ENCODE data around the gene MTFR1L. TPM values are rescaled to one million over a fixed set of nuclear protein-coding genes. Genes with fewer than 3 reads are reported as not detected.
A peak's percentile ranks its signal among the peaks of the same experiment; 100 is the strongest.

The MTFR1L gene
- total RNA-seq (2014; rRNA removed; shearing (Covaris generic)), result 36.8 and 38.8 TPM in 2 replicates

- 0 out of 2 replicates have a peak, but pooled peaks cover 2% of the 10 kb centered on the region for H3K27me3 ChIP-seq (ENCODE audit: control insufficient read depth, insufficient read depth, low read length)
- peak; percentile 99 for DNase-seq
- peak within 1 kb of the TSS; percentile 97 for H3K4me3 ChIP-seq (ENCODE audit: insufficient read depth, low read depth, low read length)
- no peaks in the 10 kb centered on the region for H3K36me3 ChIP-seq (replicated peaks; ENCODE audit: control insufficient read depth, insufficient read depth, low read length)
Measured at GRCh38 chr1:25819491-25820246, at the start of gene MTFR1L. TSS of gene MTFR1L (plus strand) at chr1:25819954. CDS start at chr1:25823105, 3,151 bp downstream.

- Histone ChIP-seq H3K27me3 (ENCODE audit: control insufficient read depth, insufficient read depth, low read length) (no peaks in the 10 kb centered on the region), H3K36me3 (replicated peaks; ENCODE audit: control insufficient read depth, insufficient read depth, low read length) (peaks cover 1% of the 10 kb centered on the region; the same call in 1 of the 2 replicates), H3K4me3 (ENCODE audit: insufficient read depth, low read depth, low read length) (no peak overlapping the region)
- DNase-seq, result peak; percentile 41
Measured at GRCh38 chr1:25770541-25771220, 49.1 kb upstream of the MTFR1L start.

DNA sequence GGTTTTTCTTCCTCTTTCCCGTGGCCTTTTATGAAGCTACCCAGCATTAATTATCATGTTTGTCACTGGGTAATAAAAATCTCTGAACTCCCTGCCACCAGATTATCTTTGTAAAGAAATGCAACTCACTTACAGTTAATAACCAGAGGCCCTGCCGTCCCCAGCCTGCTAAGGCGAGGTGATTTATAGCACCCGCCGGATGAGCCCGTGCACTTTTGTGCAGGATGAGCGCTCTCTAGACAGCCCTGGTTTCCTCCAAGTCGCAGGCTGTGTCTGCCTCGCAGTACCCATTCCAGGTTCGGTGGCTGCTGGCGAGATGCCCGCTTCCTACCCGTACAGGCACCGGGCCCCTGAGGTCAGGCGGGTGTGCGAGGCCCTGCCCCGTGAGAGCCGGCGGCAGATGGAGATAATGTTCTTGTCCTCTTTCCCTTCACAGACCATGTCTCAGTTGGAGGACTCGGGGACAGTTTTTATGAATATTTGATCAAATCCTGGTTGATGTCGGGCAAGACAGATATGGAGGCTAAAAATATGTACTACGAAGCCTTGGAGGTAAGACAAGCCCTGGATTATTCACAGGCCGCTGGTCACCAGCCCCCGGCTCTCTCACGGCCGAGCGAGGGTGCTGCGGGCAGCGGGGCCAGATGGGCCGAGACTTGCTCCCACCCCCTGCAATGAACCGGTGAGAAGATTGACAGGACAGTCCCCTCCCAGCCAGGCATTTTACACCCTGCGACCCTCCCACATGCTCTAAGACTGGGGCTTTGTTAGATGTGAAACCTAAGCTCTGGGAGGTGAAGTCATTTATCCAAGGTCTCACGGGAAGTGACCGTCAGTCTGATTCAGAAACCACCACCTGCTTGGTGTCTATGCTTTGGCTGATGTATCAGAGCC lies 48.3 kb upstream of the MTFR1L start:
- Histone ChIP-seq H3K36me3 (replicated peaks; ENCODE audit: control insufficient read depth, insufficient read depth, low read length) (peaks cover 1% of the 10 kb centered on the region; the same call in 1 of the 2 replicates), H3K27me3 (ENCODE audit: control insufficient read depth, insufficient read depth, low read length) (no peaks in the 10 kb centered on the region), H3K4me3 (ENCODE audit: insufficient read depth, low read depth, low read length) (no peak overlapping the region)
- peak; percentile 87 for DNase-seq

DNA sequence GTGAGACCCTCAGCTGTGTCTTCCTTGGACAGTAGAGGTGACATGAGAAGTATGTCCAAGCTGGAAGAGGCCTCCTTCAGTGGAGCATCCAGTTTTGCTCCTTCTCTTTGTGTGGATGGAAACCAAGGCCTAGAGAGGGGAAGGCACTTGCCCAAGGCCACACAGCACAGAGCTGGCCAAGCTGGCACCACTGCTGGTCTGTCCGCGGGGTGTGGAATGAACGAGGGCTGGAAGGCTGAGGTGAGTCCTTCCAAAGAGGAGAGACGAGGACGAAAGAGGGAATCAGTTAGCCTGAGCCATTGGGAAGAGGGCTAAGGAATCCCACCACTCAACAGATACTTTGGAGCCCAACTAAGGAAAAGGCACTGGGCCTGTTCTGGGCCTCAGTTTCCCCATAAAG lies 47.6 kb upstream of the MTFR1L start:
- no peaks in the 10 kb centered on the region for H3K27me3 ChIP-seq (ENCODE audit: control insufficient read depth, insufficient read depth, low read length)
- no peak overlapping the region for H3K4me3 ChIP-seq (ENCODE audit: insufficient read depth, low read depth, low read length)
- H3K36me3 ChIP-seq (replicated peaks; ENCODE audit: control insufficient read depth, insufficient read depth, low read length), result peaks cover 1% of the 10 kb centered on the region; the same call in 1 of the 2 replicates
- peak; percentile 29 for DNase-seq

DNA sequence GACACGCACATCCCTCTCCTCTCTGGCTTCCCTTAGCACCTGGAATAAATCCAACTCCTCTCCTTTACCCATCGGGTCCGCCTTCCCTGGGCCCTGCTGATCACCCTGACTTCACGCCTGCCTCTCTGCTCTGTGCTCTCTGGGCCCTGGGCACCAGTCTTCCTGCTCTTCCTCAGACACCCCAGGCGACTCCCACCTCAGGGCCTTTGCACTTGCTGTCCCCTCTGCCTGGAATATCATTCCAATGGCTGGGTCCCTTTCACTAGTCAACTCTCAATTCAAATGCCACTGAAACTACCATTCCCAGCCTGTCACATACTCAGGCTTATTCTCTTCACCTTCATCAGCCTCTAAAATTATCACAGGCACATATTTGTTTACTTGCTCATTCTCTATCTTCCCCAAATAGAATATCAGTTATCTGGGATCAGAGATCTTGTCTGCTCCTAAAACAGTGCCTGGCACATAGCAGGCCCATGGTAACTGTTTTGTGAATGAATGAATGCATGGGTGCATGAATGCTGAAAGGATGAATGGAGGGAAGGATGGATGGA lies 47.0 kb upstream of the MTFR1L start:
- Histone ChIP-seq H3K36me3 (replicated peaks; ENCODE audit: control insufficient read depth, insufficient read depth, low read length) (peaks cover 1% of the 10 kb centered on the region; the same call in 1 of the 2 replicates), H3K4me3 (ENCODE audit: insufficient read depth, low read depth, low read length) (no peak overlapping the region), H3K27me3 (ENCODE audit: control insufficient read depth, insufficient read depth, low read length) (no peaks in the 10 kb centered on the region)
- no peak for DNase-seq

DNA sequence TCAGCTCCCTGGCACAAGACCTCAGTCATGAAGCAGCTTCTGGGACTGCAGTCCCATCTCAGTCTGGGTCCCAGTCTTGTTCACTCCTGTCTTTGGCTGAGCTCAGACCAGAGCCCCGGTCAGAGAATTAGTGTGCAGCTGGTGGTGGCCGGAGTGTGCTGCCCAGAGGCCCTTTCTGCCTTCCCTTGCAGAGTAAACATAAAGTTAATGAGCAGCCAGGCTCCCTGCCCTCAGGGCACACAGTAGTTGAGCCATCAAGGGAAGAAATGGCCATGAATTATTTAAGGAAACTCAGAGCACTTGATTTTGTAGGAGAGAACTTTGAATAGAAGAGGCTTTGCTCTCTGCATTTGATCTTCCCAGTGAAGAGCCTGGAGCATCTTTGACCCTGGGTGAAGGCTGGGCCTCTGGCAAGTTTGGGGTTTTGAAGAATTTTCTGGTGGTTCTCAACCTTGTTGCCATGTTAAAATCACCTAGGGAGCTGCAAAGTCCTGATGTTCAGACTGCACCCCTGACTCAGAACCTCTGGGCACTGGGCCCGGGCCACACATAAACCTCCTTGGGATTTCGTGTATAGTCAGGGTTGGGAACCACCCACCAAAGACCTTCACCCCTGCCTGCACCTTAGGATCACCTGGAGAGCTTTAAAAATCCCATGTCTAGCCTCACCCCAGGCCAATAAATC lies 46.2 kb upstream of the MTFR1L start:
- Histone ChIP-seq H3K27me3 (ENCODE audit: control insufficient read depth, insufficient read depth, low read length) (no peaks in the 10 kb centered on the region), H3K36me3 (replicated peaks; ENCODE audit: control insufficient read depth, insufficient read depth, low read length) (peaks cover 1% of the 10 kb centered on the region; the same call in 1 of the 2 replicates), H3K4me3 (ENCODE audit: insufficient read depth, low read depth, low read length) (no peak overlapping the region)
- peak; percentile 19 for DNase-seq

DNA sequence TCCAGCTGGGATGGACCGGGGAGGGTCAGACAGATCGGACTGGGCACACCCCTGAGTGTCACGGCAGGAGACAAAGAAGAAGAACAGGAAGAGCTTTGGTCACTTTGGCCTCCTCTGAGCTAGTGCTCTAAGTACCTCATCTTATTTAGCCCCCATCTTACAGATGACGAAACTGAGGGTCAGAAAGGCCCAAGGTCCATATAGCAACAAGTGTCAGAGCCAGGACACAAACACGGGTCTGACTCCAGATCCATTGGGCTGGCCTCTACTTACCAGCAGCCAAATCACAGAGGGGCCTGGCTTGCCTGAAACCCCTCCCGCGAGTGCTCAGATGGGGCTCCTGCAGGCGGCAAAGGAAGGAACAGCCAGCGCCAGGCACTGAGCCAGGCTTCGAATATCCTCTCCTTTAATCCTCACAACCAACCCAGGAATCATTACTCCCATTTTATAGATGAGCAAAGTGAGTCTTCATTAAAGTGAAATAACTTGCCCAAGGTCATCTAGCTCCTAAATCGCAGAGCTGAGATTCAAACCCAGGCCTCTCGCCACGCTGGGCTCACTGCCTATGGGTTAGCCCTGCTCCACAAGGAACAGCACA lies 45.4 kb upstream of the MTFR1L start:
- H3K27me3 ChIP-seq (ENCODE audit: control insufficient read depth, insufficient read depth, low read length), result no peaks in the 10 kb centered on the region

DNA sequence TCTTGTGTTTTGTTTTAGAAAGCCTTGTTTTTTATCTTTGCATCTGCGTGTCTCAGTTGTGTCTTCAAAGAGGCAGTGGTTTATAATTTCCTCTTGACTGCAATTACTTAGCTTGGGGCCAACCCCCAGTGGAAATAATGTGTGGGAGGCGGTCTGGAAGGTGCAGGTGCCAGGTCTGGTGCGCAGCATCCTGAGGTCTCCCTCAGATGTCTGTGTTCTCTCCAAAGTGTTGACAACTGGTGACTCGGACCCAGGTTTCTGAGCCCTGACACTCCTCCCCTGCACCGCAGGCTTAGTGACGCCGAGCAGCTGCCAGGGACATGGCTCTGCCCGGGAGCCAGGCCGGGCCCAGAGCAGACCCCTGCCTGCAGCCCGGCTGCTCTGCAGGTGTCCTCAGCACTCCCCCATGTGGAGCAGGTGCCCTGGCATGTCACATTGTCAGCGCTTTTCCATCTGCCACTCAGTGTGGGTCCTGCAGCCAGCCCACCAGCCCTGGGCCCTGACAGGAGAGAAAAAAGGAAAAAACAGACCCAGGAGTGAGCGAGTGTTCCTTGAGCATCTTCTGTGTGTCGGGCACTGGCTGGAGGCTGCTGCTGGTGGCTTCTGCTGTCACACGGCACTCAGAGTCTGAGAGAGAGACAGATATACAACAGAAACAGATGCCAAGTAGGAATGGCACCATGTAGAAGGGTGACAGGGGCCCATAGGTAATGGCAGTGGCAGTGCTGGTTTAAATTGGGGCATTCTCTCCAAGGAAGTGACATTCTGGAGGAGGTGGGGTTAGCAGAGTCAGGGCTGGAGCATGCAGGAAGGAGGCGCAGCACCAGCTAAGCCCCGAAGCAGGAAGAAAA lies 44.6 kb upstream of the MTFR1L start:
- DNase-seq, result peak; percentile 59
- Histone ChIP-seq H3K27me3 (ENCODE audit: control insufficient read depth, insufficient read depth, low read length) (no peaks in the 10 kb centered on the region), H3K36me3 (replicated peaks; ENCODE audit: control insufficient read depth, insufficient read depth, low read length) (peaks cover 1% of the 10 kb centered on the region; the same call in 1 of the 2 replicates), H3K4me3 (ENCODE audit: insufficient read depth, low read depth, low read length) (no peak overlapping the region)

More for the DNA sequence above, 45.4 kb upstream of the MTFR1L start:
- Histone ChIP-seq H3K36me3 (replicated peaks; ENCODE audit: control insufficient read depth, insufficient read depth, low read length) (peaks cover 1% of the 10 kb centered on the region; the same call in 1 of the 2 replicates), H3K4me3 (ENCODE audit: insufficient read depth, low read depth, low read length) (no peak overlapping the region)
- peak; percentile 48 for DNase-seq

DNA sequence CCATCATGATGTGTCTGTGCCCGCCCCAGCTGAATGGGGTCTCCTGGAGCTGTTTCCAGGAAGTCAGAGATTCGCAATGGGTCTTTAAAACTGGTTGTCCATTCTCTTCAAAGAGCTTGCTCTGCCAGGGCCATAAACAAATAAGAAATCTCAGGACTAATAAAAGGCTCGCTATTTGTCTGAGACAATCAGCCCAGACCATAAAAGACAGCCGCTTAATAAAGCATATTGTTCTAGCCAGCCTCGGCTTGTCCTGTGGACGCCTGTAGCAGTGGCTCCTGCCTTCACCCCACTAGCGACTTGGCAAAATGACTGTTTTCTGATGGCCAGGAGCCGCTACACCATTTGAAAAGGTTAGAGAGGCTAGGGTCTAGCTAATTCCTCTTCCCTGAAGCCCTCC lies 40.4 kb upstream of the MTFR1L start:
- no peak overlapping the region for H3K4me3 ChIP-seq (ENCODE audit: insufficient read depth, low read depth, low read length)
- no peak for DNase-seq
- no peaks in the 10 kb centered on the region for H3K27me3 ChIP-seq (ENCODE audit: control insufficient read depth, insufficient read depth, low read length)
- no peaks in the 10 kb centered on the region for H3K36me3 ChIP-seq (replicated peaks; ENCODE audit: control insufficient read depth, insufficient read depth, low read length)

GRCh38 chr1:25779894-25780293 lies 39.9 kb upstream of the MTFR1L start:
- Histone ChIP-seq H3K27me3 (ENCODE audit: control insufficient read depth, insufficient read depth, low read length) (no peaks in the 10 kb centered on the region), H3K4me3 (ENCODE audit: insufficient read depth, low read depth, low read length) (no peak overlapping the region), H3K36me3 (replicated peaks; ENCODE audit: control insufficient read depth, insufficient read depth, low read length) (no peaks in the 10 kb centered on the region)
- DNase-seq, result peak; percentile 40

DNA sequence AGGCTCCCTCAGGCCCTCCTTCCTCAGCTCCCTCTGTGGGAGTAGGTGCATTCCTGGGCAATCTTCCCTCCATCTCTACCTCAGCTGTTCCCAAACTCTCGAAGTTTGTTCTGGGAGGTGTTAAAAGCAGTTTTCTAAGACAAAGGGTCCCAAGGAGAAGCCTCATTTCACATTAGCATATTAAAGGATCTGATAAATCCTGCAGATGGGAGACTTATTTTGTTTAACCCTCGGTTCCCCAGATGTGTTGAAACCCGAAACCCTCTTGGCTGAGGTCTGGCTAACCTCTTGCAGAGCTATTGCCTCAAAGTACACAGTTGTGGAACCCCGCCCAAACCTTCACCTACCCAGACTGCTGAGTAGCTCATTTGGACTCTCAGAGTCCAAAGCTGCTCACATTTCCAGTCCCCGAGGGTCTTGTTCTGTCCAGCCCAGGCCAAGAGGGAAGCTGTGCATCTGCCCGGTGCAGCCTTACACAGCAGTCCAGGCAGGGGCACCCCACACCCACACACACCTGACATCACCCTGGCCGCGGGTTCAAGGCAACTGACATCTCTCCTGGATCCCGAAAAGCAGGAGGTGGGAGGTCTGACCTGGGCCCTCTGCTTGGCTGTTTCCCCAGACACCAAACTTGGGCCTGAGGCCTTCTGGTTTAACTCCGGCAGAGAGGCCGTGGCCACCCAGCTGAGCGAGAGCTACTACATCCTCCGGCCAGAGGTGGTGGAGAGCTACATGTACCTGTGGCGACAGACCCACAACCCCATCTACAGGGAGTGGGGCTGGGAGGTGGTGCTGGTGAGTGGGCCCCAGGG lies 39.2 kb upstream of the MTFR1L start:
- no peaks in the 10 kb centered on the region for H3K27me3 ChIP-seq (ENCODE audit: control insufficient read depth, insufficient read depth, low read length)
- H3K36me3 ChIP-seq (replicated peaks; ENCODE audit: control insufficient read depth, insufficient read depth, low read length), result no peaks in the 10 kb centered on the region
- no peak overlapping the region for H3K4me3 ChIP-seq (ENCODE audit: insufficient read depth, low read depth, low read length)
- DNase-seq, result peak; percentile 84

DNA sequence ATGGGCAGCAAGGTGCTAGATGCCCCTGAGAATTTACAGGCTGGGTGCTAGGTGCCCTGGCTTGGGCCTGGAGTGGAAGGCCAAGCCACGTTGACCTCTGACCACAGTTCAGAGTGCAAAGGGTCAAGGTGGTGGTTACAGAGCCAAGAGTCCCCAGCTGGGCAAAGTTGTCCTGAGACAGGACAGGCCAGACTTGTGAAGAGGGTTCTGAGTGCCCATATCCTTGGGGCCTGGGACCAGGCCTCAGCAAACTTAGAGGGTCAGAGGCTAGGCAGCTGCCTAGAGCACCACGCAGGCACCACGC lies 38.7 kb upstream of the MTFR1L start:
- Histone ChIP-seq H3K27me3 (ENCODE audit: control insufficient read depth, insufficient read depth, low read length) (no peaks in the 10 kb centered on the region), H3K4me3 (ENCODE audit: insufficient read depth, low read depth, low read length) (no peak overlapping the region), H3K36me3 (replicated peaks; ENCODE audit: control insufficient read depth, insufficient read depth, low read length) (no peaks in the 10 kb centered on the region)
- DNase-seq, result no peak
